A673 (cell line): ENCODE data around the gene SEC16A.
A peak's percentile ranks its signal among the peaks of the same experiment; 100 is the strongest.

ENCODE experiments used
- EZH2 ChIP-seq: fragments of 200-600 bp; sonication (generic); IDR thresholded peaks from 2 replicates; pipeline ENCODE4 v1.6.1; 2017; ENCODE audit warnings: borderline replicate concordance, low read depth, mild to moderate bottlenecking, mixed read lengths, antibody characterized with exemption, low read length; ENCODE audit not compliant: poor library complexity, severe bottlenecking
- TF ChIP-seq, protein P1 (sequence below): fragments of 300-800, 200-600 bp; sonication (generic); conservative IDR thresholded peaks from 2 replicates; pipeline ENCODE4 v1.5.1; 2017; ENCODE audit warnings: low read depth, mild to moderate bottlenecking, antibody characterized with exemption, low read length, moderate library complexity, mixed read lengths

DNA sequence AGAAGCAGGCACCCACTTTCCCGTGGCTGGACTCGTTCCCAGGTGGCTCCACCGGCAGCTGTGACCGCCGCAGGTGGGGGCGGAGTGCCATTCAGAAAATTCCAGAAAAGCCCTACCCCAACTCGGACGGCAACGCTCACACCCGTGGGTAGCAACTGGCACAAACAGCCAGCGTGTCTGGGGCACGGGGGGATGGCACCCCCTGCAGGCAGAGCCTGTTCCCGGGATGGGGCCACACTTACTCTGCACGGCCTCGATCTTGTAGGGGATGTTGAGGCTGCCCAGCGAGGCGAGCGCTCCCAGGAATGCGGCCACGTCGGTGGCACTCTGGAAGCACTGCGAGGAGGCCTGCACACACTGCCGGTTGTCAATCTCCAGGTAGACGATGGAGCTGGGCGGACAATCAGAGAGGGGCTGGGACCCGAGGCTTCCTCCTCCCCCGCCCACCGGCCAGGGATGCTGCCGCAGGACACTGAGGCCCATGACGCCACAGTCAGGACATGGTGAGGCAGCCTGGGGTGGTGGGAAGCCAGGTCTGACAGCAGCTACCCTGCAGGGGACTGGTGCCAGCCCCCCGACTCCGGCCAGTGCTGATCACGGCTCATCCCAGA, 20.2 kb upstream of the SEC16A start:
- TF ChIP-seq, protein P1, sequence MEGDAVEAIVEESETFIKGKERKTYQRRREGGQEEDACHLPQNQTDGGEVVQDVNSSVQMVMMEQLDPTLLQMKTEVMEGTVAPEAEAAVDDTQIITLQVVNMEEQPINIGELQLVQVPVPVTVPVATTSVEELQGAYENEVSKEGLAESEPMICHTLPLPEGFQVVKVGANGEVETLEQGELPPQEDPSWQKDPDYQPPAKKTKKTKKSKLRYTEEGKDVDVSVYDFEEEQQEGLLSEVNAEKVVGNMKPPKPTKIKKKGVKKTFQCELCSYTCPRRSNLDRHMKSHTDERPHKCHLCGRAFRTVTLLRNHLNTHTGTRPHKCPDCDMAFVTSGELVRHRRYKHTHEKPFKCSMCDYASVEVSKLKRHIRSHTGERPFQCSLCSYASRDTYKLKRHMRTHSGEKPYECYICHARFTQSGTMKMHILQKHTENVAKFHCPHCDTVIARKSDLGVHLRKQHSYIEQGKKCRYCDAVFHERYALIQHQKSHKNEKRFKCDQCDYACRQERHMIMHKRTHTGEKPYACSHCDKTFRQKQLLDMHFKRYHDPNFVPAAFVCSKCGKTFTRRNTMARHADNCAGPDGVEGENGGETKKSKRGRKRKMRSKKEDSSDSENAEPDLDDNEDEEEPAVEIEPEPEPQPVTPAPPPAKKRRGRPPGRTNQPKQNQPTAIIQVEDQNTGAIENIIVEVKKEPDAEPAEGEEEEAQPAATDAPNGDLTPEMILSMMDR = 0 out of 2 replicates have a peak, but pooled peaks have one; percentile 20
- no peak for TF ChIP-seq EZH2
